T-helper 22 cell (primary cell): Measurements from ENCODE around the gene AHNAK.

Experiments used
- DNase-seq: peaks from one replicate; pipeline ENCODE4 v3.0.0-alpha.2; 2020; ENCODE audit warnings: low read depth

The AHNAK gene

GRCh38 chr11:62404901-62405300 lies 141.7 kb downstream of the AHNAK start:
- DNase-seq = no peak

- no peak for DNase-seq
Observed at GRCh38 chr11:62404435-62404834, 142.2 kb downstream of the AHNAK start.

- no peak for DNase-seq
Observed at GRCh38 chr11:62402960-62403730, 143.5 kb downstream of the AHNAK start.

GRCh38 chr11:62402226-62402959 lies 144.2 kb downstream of the AHNAK start:
- DNase-seq = peak; percentile 11

- no peak for DNase-seq
Observed at GRCh38 chr11:62401811-62402210, 144.8 kb downstream of the AHNAK start.

GRCh38 chr11:62401356-62401755 lies 145.2 kb downstream of the AHNAK start:
- no peak for DNase-seq

- no peak for DNase-seq
Observed at GRCh38 chr11:62400760-62401159, 145.8 kb downstream of the AHNAK start.

GRCh38 chr11:62400281-62400680 lies 146.3 kb downstream of the AHNAK start:
- DNase-seq = no peak

GRCh38 chr11:62399878-62400266 lies 146.7 kb downstream of the AHNAK start:
- DNase-seq = no peak

- DNase-seq = no peak
Observed at GRCh38 chr11:62399172-62399877, 147.3 kb downstream of the AHNAK start.

- no peak for DNase-seq
Observed at GRCh38 chr11:62398011-62398994, 148.3 kb downstream of the AHNAK start.

- DNase-seq = no peak
Observed at GRCh38 chr11:62395885-62396551, 150.6 kb downstream of the AHNAK start.

GRCh38 chr11:62394825-62395538 lies 151.6 kb downstream of the AHNAK start:
- DNase-seq = peak; percentile 8

GRCh38 chr11:62393735-62394134 lies 152.9 kb downstream of the AHNAK start:
- DNase-seq = no peak

- DNase-seq = no peak
Observed at GRCh38 chr11:62393061-62393611, 153.5 kb downstream of the AHNAK start.

GRCh38 chr11:62392506-62392905 lies 154.1 kb downstream of the AHNAK start:
- DNase-seq = no peak

GRCh38 chr11:62391642-62392425 lies 154.8 kb downstream of the AHNAK start:
- no peak for DNase-seq

- no peak for DNase-seq
Observed at GRCh38 chr11:62390722-62391121, 155.9 kb downstream of the AHNAK start.

GRCh38 chr11:62390237-62390636 lies 156.4 kb downstream of the AHNAK start:
- no peak for DNase-seq
